DMS79 treated with DMSO at 0.1 percent for 48 hours (cell line): ENCODE measurements around the gene TRPV5.
"Not testable (repeated sequence)": the region's sequence is repeated elsewhere in the genome, so short reads cannot be mapped to it uniquely, and the experiment has no call there.

ENCODE experiments used
- DNase-seq: peaks from one replicate; lab custom pipeline; 2025; lab: John Stamatoyannopoulos, UW

Gene TRPV5

DNA sequence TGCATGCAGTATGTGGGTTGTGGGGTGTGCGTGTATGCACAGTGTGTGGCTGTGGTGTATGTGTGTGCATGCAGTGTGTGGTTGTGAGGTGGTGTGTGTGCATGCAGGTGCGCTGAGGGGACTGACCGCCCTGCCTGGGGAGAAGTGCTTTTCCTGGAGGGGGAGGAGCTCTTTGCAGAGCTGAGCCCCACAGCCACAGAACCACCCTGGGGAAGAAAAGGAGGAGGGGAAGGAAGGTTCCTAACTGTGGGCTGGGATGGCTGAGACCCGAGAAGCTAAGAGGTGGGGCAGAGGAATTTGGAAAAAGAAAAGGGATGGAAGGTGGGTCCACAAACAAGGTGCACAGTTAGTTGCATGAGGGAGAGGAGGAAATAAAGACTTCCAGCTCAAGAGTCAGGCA, at the start of gene TRPV5:
TRPV5 (minus strand) TSS at position 123 of the 400 bp plus-strand sequence. CDS start 287 bp downstream, outside the sequence.
- DNase-seq = no peak

DNA sequence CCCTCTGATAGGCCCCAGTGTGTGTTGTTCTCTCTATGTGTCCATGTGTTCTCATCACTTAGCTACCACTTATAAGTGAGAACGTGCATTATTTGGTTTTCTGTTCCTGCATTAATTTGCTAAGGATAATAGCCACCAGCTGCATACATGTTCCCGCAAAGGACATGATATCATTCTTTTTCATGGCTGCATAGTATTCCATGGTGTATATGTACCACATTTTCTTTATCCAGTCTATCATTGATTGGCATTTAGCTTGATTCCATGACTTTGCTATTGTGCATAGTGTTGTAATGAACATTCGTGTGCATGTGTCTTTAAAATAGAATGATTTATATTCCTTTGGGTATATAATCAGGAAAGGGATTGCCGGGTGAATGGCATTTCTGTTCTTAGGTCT, 44.9 kb upstream of the TRPV5 start:
- DNase-seq = not testable (repeated sequence)

DNA sequence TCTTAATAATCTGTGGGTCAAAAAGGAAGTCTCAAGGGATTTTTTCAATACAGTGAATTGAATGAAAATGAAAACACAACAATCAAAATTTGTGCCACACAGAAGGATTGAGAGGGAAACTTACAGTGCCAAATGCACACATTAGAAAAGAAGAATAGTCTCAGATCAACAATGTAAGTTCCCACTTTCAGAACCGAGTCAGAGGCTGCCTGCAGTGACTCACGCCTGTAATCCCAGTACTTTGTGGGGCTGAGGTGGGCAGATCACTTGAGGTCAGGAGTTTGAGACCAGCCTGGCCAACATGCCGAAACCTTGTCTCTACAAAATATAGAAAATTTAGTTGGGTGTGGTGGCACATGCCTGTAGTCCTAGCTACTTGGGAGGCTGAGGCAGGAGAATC, 41.1 kb upstream of the TRPV5 start:
- DNase-seq = no peak

DNA sequence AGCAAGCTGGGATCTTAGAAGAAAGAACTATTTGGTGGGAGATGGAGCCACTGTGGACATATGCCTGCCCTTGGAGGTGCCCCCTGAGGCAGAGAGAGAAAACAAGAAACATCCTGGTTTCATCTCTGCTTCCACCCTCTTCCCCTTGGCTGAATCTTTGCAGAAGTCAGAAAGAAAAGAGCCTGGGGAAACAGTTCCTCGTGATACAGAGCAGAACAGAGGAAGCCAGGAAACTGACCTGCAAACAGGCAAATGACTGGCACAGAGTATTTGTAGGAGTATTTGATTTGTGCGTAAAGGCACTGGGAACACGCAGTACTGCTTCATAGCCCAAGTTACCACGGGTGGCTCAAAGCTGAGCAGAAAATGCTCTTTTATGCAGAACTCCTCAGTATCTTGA, 35.6 kb upstream of the TRPV5 start:
- no peak for DNase-seq

DNA sequence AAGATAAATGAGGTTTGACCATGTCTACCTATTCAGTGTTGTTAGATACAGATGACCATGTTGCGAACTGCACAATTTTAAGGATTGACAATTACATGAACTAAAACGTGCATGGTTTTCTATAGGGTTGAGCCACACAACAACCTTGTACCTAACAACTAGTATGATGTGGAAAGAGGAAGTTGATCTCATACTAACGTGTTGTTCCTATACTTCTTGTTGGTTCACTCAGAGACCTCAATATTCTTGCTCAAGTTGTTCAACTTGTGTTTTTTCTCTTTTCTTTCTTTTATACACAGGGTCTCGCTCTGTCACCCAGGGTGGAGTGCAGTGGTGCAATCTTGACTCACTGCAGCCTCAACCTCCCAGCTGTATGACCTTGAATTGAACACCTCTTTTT, 34.7 kb upstream of the TRPV5 start:
- no peak for DNase-seq

DNA sequence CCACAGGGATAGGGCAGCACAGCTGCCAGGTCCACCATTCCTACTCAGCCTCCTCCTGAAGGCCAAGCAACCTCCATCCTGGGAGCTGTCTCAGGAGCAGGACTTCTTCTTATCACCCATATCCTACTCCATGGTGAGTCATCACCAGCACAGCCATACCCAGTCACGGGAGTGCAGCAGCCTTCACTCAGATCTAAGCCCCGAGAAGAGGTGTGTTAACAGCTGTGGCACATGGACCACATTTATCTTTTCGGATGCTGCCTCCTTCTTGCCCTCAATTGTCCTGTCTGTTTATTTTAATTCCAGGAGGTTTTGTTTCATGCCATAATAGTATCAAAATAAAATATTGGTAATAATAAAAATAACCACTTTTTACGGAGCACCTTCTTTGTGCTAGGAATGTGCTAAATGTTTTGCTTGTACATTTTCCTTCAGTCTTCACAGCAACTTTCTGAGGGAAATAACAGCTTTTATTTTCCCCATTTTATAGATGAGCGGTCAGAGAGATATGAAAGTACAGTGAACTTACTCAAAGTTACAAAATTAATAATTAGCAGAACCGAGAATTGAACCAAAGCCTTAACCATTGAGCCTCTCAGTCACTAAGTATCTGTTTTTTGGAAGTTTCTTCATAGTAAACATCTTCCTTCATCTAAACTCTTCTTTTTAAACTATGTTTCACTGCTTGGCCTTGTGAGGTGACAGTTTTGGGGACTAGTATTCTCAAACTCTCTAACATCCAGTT, 31.1 kb upstream of the TRPV5 start:
- DNase-seq = no peak

DNA sequence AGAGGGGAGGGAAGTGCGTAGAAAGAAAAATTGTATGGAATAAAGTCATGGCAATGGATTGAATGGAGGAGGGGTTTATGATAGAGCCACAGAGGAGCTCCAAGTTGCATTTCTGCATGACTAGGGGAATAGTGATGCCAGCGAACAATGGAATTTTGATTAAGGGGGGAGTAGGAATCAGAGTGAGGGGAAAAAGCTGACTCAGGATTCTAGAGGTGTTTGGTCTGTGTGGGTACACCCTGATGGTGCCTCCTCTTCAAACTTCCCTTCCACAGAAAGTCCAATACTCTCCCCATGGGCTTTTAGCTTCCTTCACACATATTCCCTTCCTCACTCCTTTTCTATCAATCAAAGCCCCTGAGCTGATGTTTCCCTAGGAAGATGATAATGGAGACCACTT, 30.4 kb upstream of the TRPV5 start:
- DNase-seq = no peak

DNA sequence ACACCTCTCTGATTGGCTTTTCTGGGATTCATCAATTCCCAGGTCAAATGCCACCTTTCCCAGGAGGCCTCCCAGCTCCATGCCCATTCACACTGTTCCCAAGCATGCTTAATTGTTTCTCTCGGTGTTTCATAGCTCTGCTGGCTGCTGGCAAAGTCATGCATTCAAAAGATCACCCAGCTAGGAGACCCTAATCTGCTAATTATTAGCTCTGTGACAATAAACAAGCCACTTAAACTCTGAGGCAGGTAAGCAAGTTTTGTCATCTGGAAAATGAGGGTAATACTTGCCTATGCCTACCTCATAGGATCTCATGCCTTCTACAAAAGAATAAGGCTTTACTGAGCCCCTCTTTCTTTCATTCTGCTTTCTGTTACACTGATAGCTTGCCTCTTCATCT, 29.4 kb upstream of the TRPV5 start:
- no peak for DNase-seq

DNA sequence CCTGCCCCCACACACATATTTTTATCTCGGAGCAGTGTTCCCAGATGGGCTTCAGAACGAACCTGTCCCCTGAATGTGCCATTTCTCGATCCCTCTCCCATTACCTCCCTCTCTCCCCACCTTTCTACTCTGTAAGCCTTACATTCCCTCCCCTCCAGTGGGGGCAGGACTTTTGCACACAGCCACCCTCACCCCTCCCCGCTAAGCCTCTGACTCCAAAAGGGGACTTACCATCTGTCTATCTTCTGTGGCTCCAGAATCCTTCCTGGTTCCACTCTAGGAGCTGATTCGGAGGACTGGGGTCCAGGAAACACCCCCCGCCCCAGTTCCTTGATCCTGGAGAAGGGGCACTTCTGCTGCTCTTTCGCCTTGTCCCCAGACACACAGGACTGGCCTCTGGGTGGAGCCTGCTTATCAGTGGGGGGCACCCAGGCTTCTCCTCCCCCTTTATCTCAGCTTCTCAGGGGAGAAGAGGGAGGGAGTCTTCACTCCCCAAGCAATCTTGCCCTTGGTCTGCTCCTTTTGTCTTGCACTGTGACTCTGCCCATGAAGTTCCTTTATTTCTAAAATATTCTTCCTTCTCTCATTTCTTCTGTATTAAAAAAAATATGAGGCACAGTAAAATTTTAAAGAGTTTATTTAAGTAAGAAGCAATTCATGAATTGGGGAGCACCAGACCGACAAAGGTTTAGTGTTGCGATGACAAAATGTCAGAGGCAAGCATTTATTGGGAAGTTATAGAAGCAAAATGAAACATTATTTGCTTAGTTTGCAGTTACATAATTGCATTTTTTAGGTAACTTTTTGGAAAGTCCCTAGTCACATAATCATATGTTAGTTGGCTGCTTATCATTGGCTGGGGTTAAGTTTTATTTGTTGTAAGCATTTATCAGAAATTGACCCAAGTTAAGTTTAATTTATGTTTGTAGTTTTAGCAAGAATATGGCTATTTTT, 28.7 kb upstream of the TRPV5 start, which contains the start of gene KEL:
KEL (minus strand) TSS at position 391 of the 954 bp plus-strand sequence; CDS start at position 234, 157 bp downstream.
- DNase-seq = no peak

DNA sequence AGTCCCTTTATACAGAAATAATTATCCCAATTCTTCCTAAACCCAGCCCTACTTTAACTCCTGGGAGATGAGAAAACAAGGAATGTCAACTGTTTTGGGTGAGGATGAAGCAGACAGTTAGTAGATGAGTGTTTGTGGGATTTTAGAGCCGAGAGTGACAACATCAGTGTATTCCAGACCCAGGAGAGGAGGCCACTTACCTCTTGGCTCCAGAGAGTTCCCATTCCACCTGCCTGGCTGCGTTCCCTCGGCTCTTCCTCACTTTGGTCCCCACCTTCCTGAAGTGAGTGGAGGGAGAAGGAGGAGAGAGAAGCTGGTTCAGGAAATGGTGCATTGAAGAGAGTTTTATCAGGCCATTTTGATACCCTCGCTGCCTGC, 28.0 kb upstream of the TRPV5 start:
- no peak for DNase-seq

DNA sequence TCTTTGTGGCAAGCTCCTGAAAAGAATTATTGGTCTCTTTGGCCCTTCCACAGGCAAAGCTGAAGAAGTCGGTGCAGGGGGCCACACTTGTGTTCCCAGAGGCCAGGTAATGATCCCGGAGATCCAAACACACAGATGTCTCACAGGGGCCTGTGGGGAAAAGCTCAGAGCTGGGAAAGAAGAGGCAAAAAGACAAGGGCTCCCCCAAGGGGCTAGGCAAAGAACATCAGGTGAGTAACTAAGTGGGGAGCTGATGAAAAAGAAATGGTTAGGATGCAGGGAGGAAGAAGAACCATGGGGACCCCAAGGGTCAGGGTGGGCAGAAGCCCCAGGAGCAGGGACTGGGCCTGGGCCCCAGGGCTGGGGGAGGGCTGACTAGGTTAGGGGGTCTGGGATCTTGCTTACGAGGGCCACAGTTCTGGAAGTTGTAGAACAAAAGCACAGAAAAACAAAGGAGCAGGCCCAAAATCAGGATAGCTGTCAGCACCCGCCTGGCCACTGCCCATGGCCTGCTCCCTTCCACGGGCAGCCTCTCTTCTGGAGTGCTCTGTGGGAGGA, 27.5 kb upstream of the TRPV5 start:
- DNase-seq = no peak

DNA sequence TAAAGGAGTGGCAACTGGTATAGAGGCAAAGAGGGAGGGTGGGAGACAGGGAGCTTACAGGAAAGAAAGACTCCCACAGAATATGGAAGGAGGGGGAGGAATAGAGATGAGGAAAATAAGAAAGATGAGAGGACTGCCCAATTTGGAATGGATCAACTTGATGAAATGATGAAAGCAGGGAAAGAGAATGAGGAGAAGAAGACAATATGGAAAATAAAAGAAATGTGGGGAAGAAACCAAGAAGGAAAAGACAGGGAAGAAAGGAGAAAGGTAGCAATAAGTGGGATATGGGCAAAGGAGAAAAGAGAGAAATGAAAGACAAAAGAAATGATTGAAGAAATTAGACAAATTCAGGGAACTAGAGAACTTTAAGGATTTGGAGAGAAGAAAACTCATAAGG, 25.7 kb upstream of the TRPV5 start:
- no peak for DNase-seq

DNA sequence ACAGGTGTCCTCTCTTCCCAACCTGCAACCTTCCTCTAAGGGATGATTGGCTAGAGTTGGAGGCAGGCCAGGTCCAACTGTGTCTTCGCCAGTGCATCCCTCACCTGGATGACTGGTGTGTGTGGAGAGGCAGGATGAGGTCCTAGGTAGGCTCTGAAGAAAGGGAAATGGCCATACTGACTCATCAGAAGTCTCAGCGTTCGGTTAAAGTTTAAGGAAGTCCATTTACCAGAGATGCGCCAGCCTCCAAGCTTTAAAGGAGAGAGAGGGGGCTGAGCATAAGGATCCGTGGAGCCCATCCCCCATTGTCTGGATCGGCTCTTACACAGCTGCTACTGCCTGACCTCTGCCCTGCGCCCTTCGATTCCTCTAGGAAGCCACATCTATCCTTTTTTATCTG, 24.2 kb upstream of the TRPV5 start:
- no peak for DNase-seq

DNA sequence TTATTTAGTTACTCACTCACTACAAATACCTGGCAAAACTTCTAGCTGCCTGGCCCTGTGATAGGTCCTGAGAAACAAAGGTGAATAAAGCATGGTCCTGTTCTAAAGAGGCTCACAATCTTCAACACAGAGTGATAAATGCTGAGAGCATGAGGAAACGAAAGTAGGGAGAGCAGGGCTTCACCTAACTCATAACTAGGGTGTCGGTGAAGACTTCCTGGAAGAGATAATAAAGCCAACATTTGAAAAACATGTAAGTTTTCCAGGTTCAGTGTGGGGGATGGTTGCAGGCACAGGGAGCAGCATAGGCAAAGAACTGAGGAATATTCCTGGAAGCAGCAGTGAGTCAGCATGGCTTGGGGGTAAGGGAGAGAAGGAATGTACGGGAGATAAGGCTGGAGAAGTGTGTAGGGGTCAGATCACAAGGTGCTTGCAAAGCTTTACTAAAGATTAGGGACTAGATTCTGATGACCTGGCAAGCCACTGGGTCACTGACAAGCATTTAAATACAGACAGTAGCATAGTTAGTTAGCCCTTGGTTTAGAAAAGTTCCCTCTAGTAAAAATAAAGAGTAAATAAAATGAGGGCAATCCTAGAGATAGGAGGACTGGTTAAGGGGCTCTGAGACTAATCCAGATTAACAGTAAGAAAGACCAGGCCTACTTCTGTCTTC, 23.5 kb upstream of the TRPV5 start:
- DNase-seq = no peak

DNA sequence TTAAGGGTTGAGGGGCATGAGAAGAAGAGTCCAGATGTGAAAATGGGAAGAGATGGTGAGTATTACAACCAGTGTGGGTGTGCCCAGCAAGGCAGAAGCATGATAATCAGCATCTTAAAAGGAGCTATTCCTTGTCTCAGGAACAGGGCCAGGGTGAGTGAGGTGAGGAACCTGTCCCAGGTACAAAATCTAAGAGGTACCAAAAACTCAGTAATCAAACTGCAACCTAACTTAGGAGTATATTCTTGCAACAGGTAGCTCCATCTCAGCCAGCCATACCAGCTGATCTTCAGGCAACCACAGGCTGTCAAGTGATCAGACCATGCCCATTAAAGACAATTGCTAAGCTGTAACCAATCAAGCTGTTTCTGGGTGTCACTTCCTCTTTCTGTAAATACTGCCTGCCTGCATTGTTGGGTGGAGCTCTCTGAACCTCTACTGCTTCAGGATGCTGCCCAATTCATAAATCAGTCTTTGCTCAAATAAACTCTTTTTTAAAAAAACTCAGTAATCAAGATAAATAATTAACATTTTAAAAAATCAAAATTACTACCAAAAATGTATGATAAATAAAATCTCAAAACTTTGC, 21.2 kb upstream of the TRPV5 start:
- DNase-seq = no peak

DNA sequence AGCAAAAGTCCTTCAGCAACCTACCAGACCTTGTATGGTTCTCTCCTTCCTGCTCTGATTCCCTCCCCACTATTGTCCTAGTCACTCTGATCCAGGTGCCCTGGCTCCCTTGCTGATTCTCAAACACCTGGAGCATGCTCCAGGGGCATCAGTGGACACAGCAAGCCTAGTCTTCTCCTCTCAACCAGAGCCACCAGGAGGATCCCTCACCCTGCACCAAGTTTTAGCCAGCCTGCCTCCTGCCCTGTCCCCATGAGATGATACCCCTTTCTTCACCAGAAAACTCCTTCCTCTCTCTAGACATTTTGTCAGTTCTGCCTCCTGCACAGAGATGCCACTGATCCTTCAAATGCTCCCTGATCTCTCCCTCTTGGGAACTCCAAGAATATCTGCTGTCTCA, 16.7 kb upstream of the TRPV5 start:
- DNase-seq = no peak

DNA sequence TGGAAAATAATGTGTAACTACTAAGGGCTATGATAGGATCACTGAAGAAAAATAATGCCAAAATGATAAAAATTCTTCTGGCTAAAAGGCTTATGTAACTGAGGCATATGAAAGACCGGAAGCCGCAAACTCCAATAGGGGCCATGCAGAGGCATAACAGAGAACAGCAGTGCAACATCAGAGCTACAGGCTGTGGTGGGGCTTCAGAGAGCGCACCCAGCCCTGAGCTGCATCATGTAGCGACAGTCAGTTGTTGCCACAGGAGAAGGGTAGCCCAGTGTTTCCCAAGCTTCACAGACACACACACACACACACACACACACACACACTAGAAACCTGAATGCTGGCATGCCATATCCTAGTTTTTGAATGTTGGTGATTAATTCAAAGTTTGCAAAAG, 15.1 kb upstream of the TRPV5 start:
- no peak for DNase-seq

DNA sequence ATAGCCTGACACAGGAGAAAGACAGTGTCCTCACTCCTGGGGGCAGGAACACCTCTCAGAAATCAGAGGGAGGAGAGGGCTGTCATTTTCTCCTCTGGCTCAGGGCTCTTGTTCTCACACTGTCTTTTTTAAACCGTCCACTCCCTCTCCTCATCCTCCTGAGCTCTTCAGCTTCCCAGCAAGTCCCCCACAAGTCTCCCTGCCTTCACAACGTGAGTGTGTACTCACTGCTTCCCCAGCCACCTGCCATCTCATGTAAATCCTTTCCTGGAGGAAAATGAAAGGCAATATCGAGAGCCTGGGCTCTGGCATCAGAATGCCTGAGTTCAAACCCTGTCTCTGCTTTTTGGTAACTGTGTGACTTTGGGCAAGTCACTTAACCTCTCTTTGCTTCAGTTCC, 11.5 kb upstream of the TRPV5 start:
- DNase-seq = no peak

DNA sequence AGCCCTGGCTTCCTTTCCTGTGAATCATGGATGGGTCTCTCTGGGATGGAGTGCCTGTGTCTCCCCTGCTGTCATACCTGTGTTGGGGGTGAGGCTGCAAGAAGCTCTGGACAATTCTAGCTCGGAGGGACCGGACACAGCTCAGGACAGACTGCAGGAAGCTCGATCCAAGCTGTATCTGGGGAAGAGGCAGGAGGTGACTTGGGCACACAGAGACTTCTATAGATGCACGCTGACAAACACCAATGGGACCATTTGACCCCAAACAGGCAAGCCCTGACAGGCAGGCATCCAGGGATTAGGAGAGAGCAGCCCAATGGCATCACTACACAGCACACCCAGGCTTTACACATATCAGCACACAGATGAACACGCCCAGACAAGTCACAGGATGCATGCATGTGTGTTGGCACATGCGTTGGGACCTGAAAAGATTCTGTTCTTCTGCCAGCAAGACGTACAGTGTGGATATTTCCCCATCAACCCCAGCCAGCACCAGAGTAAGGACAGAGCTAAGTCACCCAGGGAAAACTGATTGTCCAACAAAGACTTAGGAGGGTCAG, 10.2 kb upstream of the TRPV5 start:
- no peak for DNase-seq

DNA sequence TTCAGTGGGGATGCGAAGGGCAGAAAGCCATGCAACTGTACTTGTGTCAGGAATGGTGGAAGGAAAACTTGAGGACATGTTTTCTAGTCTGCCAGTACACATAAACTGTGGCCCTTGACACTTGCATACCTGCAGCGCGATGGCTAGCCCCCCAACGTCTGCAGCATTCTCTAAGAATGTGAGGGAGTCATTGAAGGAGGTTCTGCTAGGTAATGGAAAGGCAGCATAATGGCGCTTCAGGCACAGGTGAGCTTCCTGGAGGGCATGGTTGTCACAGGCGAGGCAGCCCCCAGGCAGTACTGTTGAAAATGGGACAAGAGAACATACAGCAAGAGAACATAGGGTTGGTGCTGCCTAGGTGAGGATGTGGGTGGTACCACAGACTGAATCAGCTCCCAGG, 9.2 kb upstream of the TRPV5 start:
- DNase-seq = no peak

DNA sequence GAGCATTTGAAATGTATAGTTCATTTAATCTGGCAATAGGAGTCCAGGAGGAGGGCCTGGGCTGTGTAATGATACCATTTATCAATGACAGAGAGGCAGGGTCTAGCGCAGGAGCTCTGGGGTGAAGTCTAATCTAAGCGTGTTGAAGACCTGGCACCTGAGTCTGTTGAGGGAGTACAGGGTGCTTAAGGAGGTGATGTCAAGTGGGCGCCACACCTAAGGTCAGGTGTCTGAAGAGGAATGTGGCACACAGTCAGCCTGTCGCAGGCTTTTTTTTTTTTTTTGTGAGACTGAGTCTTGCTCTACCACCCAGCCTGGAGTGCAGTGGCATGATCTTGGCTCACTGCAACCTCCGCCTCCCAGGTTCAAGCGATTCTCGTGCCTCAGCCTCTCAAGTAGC, 8.0 kb upstream of the TRPV5 start:
- DNase-seq = no peak
